AG04449 (cell line): ENCODE measurements around the gene ARSI.

ENCODE experiments used
- CTCF ChIA-PET: fragments of 350-600 bp; formaldehyde crosslinking; extraction: SDS; loops from one replicate; lab custom pipeline; 2021; ENCODE audit warnings: antibody characterized with exemption; lab: Yijun Ruan, JAX
- POLR2A ChIA-PET: fragments of 400-600, 350-600 bp; formaldehyde crosslinking; extraction: SDS; loops from one replicate; lab custom pipeline; 2020; ENCODE audit warnings: antibody characterized with exemption, inconsistent platforms; lab: Yijun Ruan, JAX
- DNase-seq: peaks from one replicate; pipeline ENCODE4 v3.0.0-alpha.2; 2010; ENCODE audit warnings: low read depth, low spot score
- H3K4me3 ChIP-seq: 2 replicates; pipeline ENCODE4 v1.5.1; 2011; ENCODE audit warnings: low read depth, mild to moderate bottlenecking, control low read depth, low read length
- CTCF ChIP-seq: IDR thresholded peaks from one replicate; pipeline ENCODE4 v1.5.1; 2011; ENCODE audit warnings: mild to moderate bottlenecking, moderate library complexity, low read length, control low read depth, inconsistent platforms; ENCODE audit not compliant: insufficient read depth; ENCODE audit errors: missing control alignments

Gene ARSI

GRCh38 chr5:150300496-150301169, 2.1 kb downstream of the ARSI start:
- TF ChIP-seq CTCF = no peak
- ChIA-PET POLR2A (no interaction called here), CTCF (interaction anchor here (0.6 to 2.1 kb wide), 6 partner anchors 8 to 82 kb away, joined by 3 to 5 read pairs (median 4); no protein-coding TSS in a partner anchor)
- DNase-seq = no peak
- H3K4me3 ChIP-seq = peak overlapping the region; percentile 58

GRCh38 chr5:150299571-150300327, 3.0 kb downstream of the ARSI start:
- TF ChIP-seq CTCF = no peak
- ChIA-PET CTCF (interaction anchor here (0.6 to 2.1 kb wide), 10 partner anchors 9 to 81 kb away, joined by 3 to 12 read pairs (median 4); no protein-coding TSS in a partner anchor), POLR2A (interaction anchor here (1.0 to 1.4 kb wide), 4 partner anchors 11 to 21 kb away, joined by 3 to 5 read pairs (median 4); partner anchors contain the start of gene CAMK2A)
- H3K4me3 ChIP-seq = no peak overlapping the region
- DNase-seq = no peak

- no peak for TF ChIP-seq CTCF
- CTCF ChIA-PET = interaction anchor here (1.0 to 1.7 kb wide), 3 partner anchors 10 to 51 kb away, joined by 3 to 12 read pairs (median 4); no protein-coding TSS in a partner anchor
- peak; percentile 96 for DNase-seq
- H3K4me3 ChIP-seq = no peak overlapping the region
- POLR2A ChIA-PET = interaction anchor here (1.0 to 1.4 kb wide), 5 partner anchors 10 to 59 kb away, joined by 3 to 5 read pairs (median 3); partner anchors contain the start of gene CAMK2A
Measured at GRCh38 chr5:150298701-150299451, 3.8 kb downstream of the ARSI start.

GRCh38 chr5:150297934-150298595, 4.6 kb downstream of the ARSI start:
- no peak for DNase-seq
- no peak overlapping the region for H3K4me3 ChIP-seq
- CTCF ChIA-PET = interaction anchor here (1.7 kb wide), 1 partner anchor 52 kb away, joined by 12 read pairs; no protein-coding TSS in a partner anchor
- POLR2A ChIA-PET = interaction anchor here (1.1 to 1.4 kb wide), 4 partner anchors 9 to 60 kb away, joined by 3 to 5 read pairs (median 3); partner anchors contain the start of gene CAMK2A
- no peak for TF ChIP-seq CTCF

- CTCF ChIA-PET = no interaction called here
- no peak for TF ChIP-seq CTCF
- POLR2A ChIA-PET = no interaction called here
- no peak for DNase-seq
- no peak overlapping the region for H3K4me3 ChIP-seq
Measured at GRCh38 chr5:150297236-150297890, 5.3 kb downstream of the ARSI start.
